Ascending aorta (tissue), 2 donors: ENCODE data around the gene RALGPS1. TPM values are rescaled to one million over a fixed set of nuclear protein-coding genes. Genes with fewer than 3 reads are reported as not detected.

ENCODE experiments used
- DNase-seq, 2 donors: peaks; one replicate each; pipeline ENCODE4 v3.0.0-alpha.2; 2019; ENCODE audit warnings: low spot score in 2 of 2
- H3K27ac ChIP-seq, 2 donors: fragments of 200-600 bp; sonication (generic); one replicate each; pipeline ENCODE4 v1.5.1; 2016 to 2017; ENCODE audit warnings: mild to moderate bottlenecking in 1 of 2
- H3K27me3 ChIP-seq: fragments of 200-600 bp; sonication (generic); one replicate; pipeline ENCODE4 v1.5.1; 2017
- H3K36me3 ChIP-seq, 2 donors: fragments of 200-600 bp; sonication (generic); one replicate each; pipeline ENCODE4 v1.5.1; 2016
- H3K4me1 ChIP-seq, 2 donors: fragments of 200-600 bp; sonication (generic); one replicate each; pipeline ENCODE4 v1.5.1; 2016 to 2017; ENCODE audit warnings: mild to moderate bottlenecking in 1 of 2
- H3K4me3 ChIP-seq, 2 donors: fragments of 200-600 bp; sonication (generic); one replicate each; pipeline ENCODE4 v1.5.1; 2016 to 2017; ENCODE audit warnings: mild to moderate bottlenecking in 1 of 2
- H3K9me3 ChIP-seq, 2 donors: fragments of 200-600 bp; sonication (generic); one replicate each; pipeline ENCODE4 v1.5.1; 2016
- CTCF ChIP-seq, 3 experiments: fragments of 200-600 bp in 2 of 3; fragments of 450-650 bp in 1 of 3; sonication (generic) in 2 of 3; IDR thresholded peaks; one replicate each; pipeline ENCODE4 v1.5.1; 2016 to 2019; ENCODE audit warnings: antibody characterized with exemption in 3 of 3, mild to moderate bottlenecking in 1 of 3, moderate library complexity in 1 of 3
- intact Hi-C: fragments of 100-400 bp; cut with DNase I; formaldehyde crosslinking; loops from one replicate; pipeline ENCODE4 v1.15.1; 2023
- total RNA-seq: library from RNA; depleted of rRNA; stranded (reverse); fragments of >200 nt; gene quantifications from one replicate; pipeline ENCODE4 v1.1.0, GENCODE V29; 2016

The RALGPS1 gene
- total RNA-seq: 9.8 TPM

GRCh38 chr9:126914458-126915280, at the start of gene RALGPS1:
Gene RALGPS1 (plus strand): TSS chr9:126914782. CDS start chr9:126962290, 47,508 bp downstream.
- H3K4me1 ChIP-seq: peaks cover 0 to 5% of the 10 kb centered on the region in 2 donors
- intact Hi-C loops: loop anchor here (2.0 kb wide), 1 partner anchor 54 kb away; the partner anchor contains the start of gene ZBTB34
- TF ChIP-seq CTCF (IDR thresholded peaks at IDR 0.05): no peak

GRCh38 chr9:126869368-126869767, 45.2 kb upstream of the RALGPS1 start:
- Histone ChIP-seq H3K4me1 (no peaks in the 10 kb centered on the region), H3K27me3 (no peaks in the 10 kb centered on the region), H3K9me3 (no peaks in the 10 kb centered on the region), H3K4me3 (no peak overlapping the region), H3K36me3 (peaks cover 0 to 8% of the 10 kb centered on the region in 2 donors), H3K27ac (no peak overlapping the region)
- no peak for DNase-seq
- no peak for TF ChIP-seq CTCF (IDR thresholded peaks at IDR 0.05)
- intact Hi-C loops: no loop called here

More at GRCh38 chr9:126914458-126915280, at the start of gene RALGPS1:
- Histone ChIP-seq H3K4me3 (peak within 1 kb of the TSS; percentile 74 to 77), H3K9me3 (no peaks in the 10 kb centered on the region), H3K27me3 (no peaks in the 10 kb centered on the region), H3K27ac (peak within 1 kb of the TSS in 1 of 2 donors; percentile 79), H3K36me3 (no peaks in the 10 kb centered on the region)
- peak; percentile 59 to 97 for DNase-seq

- intact Hi-C loops: no loop called here
These were observed 42.1 kb upstream of the RALGPS1 start for GRCh38 chr9:126872516-126872915.

GRCh38 chr9:126874546-126875314, 39.9 kb upstream of the RALGPS1 start:
- no peaks in the 10 kb centered on the region for H3K9me3 ChIP-seq
- H3K27me3 ChIP-seq: no peaks in the 10 kb centered on the region
- TF ChIP-seq CTCF (IDR thresholded peaks at IDR 0.05): no peak
- H3K4me1 ChIP-seq: no peaks in the 10 kb centered on the region
- no peak for DNase-seq
- no peak overlapping the region for H3K27ac ChIP-seq
- intact Hi-C loops: no loop called here
- H3K36me3 ChIP-seq: peaks cover 4 to 5% of the 10 kb centered on the region in 2 donors
- no peak overlapping the region for H3K4me3 ChIP-seq

More at GRCh38 chr9:126872516-126872915, 42.1 kb upstream of the RALGPS1 start:
- Histone ChIP-seq H3K27me3 (no peaks in the 10 kb centered on the region), H3K9me3 (no peaks in the 10 kb centered on the region), H3K4me3 (no peak overlapping the region), H3K36me3 (peaks cover 0 to 6% of the 10 kb centered on the region in 2 donors), H3K4me1 (no peaks in the 10 kb centered on the region), H3K27ac (no peak overlapping the region)
- TF ChIP-seq CTCF (IDR thresholded peaks at IDR 0.05): no peak
- DNase-seq: no peak

- TF ChIP-seq CTCF (IDR thresholded peaks at IDR 0.05): no peak
- peaks cover 0 to 1% of the 10 kb centered on the region in 2 donors for H3K4me1 ChIP-seq
- no peaks in the 10 kb centered on the region for H3K9me3 ChIP-seq
- H3K27ac ChIP-seq: no peak overlapping the region
- H3K27me3 ChIP-seq: no peaks in the 10 kb centered on the region
- H3K4me3 ChIP-seq: no peak overlapping the region
- no peak for DNase-seq
- intact Hi-C loops: no loop called here
- peaks cover 13 to 14% of the 10 kb centered on the region in 2 donors for H3K36me3 ChIP-seq
These were observed 38.6 kb upstream of the RALGPS1 start for GRCh38 chr9:126875756-126876510.
